Liver (tissue), 9 donors: ENCODE data around the gene MRGPRX2. TPM values are rescaled to one million over a fixed set of nuclear protein-coding genes. Genes with fewer than 3 reads are reported as not detected.

ENCODE experiments used
- DNase-seq: peaks from one replicate; pipeline ENCODE4 v3.0.0-alpha.2; 2017; ENCODE audit warnings: low spot score
- H3K27ac ChIP-seq, 2 donors: one replicate each; pipeline ENCODE4 v1.7.0; 2013; ENCODE audit warnings: inconsistent platforms in 2 of 2, low read length in 2 of 2, control low read depth in 1 of 2, low read depth in 1 of 2, mild to moderate bottlenecking in 1 of 2
- H3K27me3 ChIP-seq, 4 donors: one replicate each; pipeline versions ENCODE4 v1.6.1 to v1.7.0; 2013; ENCODE audit warnings: low read length in 3 of 4, inconsistent platforms in 1 of 4, mild to moderate bottlenecking in 1 of 4, moderate library complexity in 1 of 4; ENCODE audit not compliant: control insufficient read depth in 4 of 4, insufficient read depth in 4 of 4
- H3K36me3 ChIP-seq, 4 donors: one replicate each; pipeline versions ENCODE4 v1.6.1 to v1.7.0; 2013; ENCODE audit warnings: low read length in 3 of 4, mild to moderate bottlenecking in 3 of 4, low read depth in 1 of 4, moderate library complexity in 1 of 4; ENCODE audit not compliant: control insufficient read depth in 4 of 4, insufficient read depth in 3 of 4
- H3K4me1 ChIP-seq, 4 donors: one replicate each; pipeline versions ENCODE4 v1.6.1 to v1.7.0; 2013; ENCODE audit warnings: low read length in 3 of 4, mild to moderate bottlenecking in 3 of 4, moderate library complexity in 1 of 4; ENCODE audit not compliant: control insufficient read depth in 4 of 4, insufficient read depth in 4 of 4
- H3K4me3 ChIP-seq, 3 donors: one replicate each; pipeline versions ENCODE4 v1.6.1 to v1.7.0; 2013; ENCODE audit warnings: low read length in 3 of 3, control low read depth in 1 of 3, low read depth in 1 of 3, mild to moderate bottlenecking in 1 of 3
- H3K9ac ChIP-seq, 2 donors: one replicate each; pipeline ENCODE4 v1.7.0; 2013; ENCODE audit warnings: low read length in 2 of 2, mild to moderate bottlenecking in 2 of 2, moderate library complexity in 2 of 2, control low read depth in 1 of 2, low read depth in 1 of 2
- H3K9me3 ChIP-seq, 4 donors: one replicate each; pipeline versions ENCODE4 v1.6.1 to v1.7.0; 2013; ENCODE audit warnings: low read length in 3 of 4; ENCODE audit not compliant: control insufficient read depth in 4 of 4
- ATF3 ChIP-seq: IDR thresholded peaks from 2 replicates; pipeline ENCODE4 v1.6.1; 2016; ENCODE audit warnings: antibody characterized with exemption
- CTCF ChIP-seq: fragments of 150-350 bp; IDR thresholded peaks from 2 replicates; pipeline ENCODE4 v1.5.1; 2017; ENCODE audit warnings: improper control_type of control experiment, low read depth, low read length; ENCODE audit not compliant: missing input control
- EGR1 ChIP-seq, 2 donors: IDR thresholded peaks; 2 replicates each; pipeline ENCODE4 v1.6.1; 2016 to 2018; ENCODE audit warnings: antibody characterized with exemption in 2 of 2, low read depth in 2 of 2
- FOXA1 ChIP-seq: IDR thresholded peaks from 2 replicates; pipeline ENCODE4 v1.6.1; 2016; ENCODE audit warnings: antibody characterized with exemption
- FOXA2 ChIP-seq: IDR thresholded peaks from 2 replicates; pipeline ENCODE4 v1.6.1; 2016; ENCODE audit warnings: antibody characterized with exemption
- GABPA ChIP-seq, 2 donors: IDR thresholded peaks in 1 of 2; conservative IDR thresholded peaks in 1 of 2; 2 replicates each; pipeline ENCODE4 v1.6.1; 2016; ENCODE audit warnings: antibody characterized with exemption in 2 of 2, mild to moderate bottlenecking in 1 of 2, moderate library complexity in 1 of 2
- HNF4A ChIP-seq, 2 donors: conservative IDR thresholded peaks; 2 replicates each; pipeline ENCODE4 v1.6.1; 2016; ENCODE audit warnings: antibody characterized with exemption in 2 of 2, mild to moderate bottlenecking in 2 of 2
- HNF4G ChIP-seq: IDR thresholded peaks from 2 replicates; pipeline ENCODE4 v1.6.1; 2016; ENCODE audit warnings: antibody characterized with exemption
- JUND ChIP-seq, 2 donors: IDR thresholded peaks; 2 replicates each; pipeline ENCODE4 v1.6.1; 2016; ENCODE audit warnings: antibody characterized with exemption in 2 of 2
- MAX ChIP-seq: IDR thresholded peaks from 2 replicates; pipeline ENCODE4 v1.6.1; 2016; ENCODE audit warnings: antibody characterized with exemption
- NR2F2 ChIP-seq: IDR thresholded peaks from 2 replicates; pipeline ENCODE4 v1.6.1; 2016; ENCODE audit warnings: antibody characterized with exemption
- RAD21 ChIP-seq, 2 donors: IDR thresholded peaks; 2 replicates each; pipeline ENCODE4 v1.6.1; 2016; ENCODE audit warnings: antibody characterized with exemption in 2 of 2, mild to moderate bottlenecking in 2 of 2
- REST ChIP-seq: IDR thresholded peaks from 2 replicates; pipeline ENCODE4 v1.6.1; 2016; ENCODE audit warnings: antibody characterized with exemption, mild to moderate bottlenecking
- RXRA ChIP-seq, 2 donors: IDR thresholded peaks; 2 replicates each; pipeline ENCODE4 v1.6.1; 2017 to 2018; ENCODE audit warnings: antibody characterized with exemption in 2 of 2, mild to moderate bottlenecking in 1 of 2
- SP1 ChIP-seq: IDR thresholded peaks from 2 replicates; pipeline ENCODE4 v1.6.1; 2018; ENCODE audit warnings: antibody characterized with exemption, mild to moderate bottlenecking
- TAF1 ChIP-seq: conservative IDR thresholded peaks from 2 replicates; pipeline ENCODE4 v1.6.1; 2016; ENCODE audit warnings: antibody characterized with exemption, mild to moderate bottlenecking
- YY1 ChIP-seq: IDR thresholded peaks from 2 replicates; pipeline ENCODE4 v1.6.1; 2016; ENCODE audit warnings: antibody characterized with exemption, mild to moderate bottlenecking
- ZBTB33 ChIP-seq: IDR thresholded peaks from 2 replicates; pipeline ENCODE4 v1.6.1; 2016; ENCODE audit warnings: antibody characterized with exemption
- WGBS: extraction: QIAGEN DNeasy Blood & Tissue Kit; methylation state at CpG from one replicate; pipeline ENCODE4 v1.1.7; 2013; 5-methylcytosine and 5-hydroxymethylcytosine counted together
- polyA plus RNA-seq, 2 donors: library from polyadenylated mRNA; stranded (reverse) in 1 of 2; unstranded in 1 of 2; fragments of 200-250 nt in 1 of 2; fragments of >200 nt in 1 of 2; fragmentation: Nextera tagmentation in 1 of 2; extraction: Ambion mirVana in 1 of 2; gene quantifications; one replicate each; pipeline versions ENCODE4 v1.2.1 to v1.2.3, GENCODE V29; 2013 to 2015
- total RNA-seq, 2 donors: library from RNA; depleted of rRNA; stranded (reverse); fragments of >200 nt; gene quantifications; one replicate each; pipeline ENCODE4 v1.2.3, GENCODE V29; 2014
- donor health status: healthy.
- donor health status: healthy.
- donor health status: healthy.
- donor health status: healthy.
- donor health status: healthy.

Gene MRGPRX2
- total and polyA plus RNA-seq, 4 donors = not detected

GRCh38 chr11:19094859-19095258, 34.3 kb upstream of the MRGPRX2 start:
- no peak for TF ChIP-seq CTCF
- TF ChIP-seq TAF1 = no peak
- TF ChIP-seq JUND (IDR thresholded peaks at IDR 0.05) = no peak
- no peak for TF ChIP-seq REST
- no peak for TF ChIP-seq ATF3
- no peak for TF ChIP-seq HNF4G
- no peak for TF ChIP-seq ZBTB33
- no peak for TF ChIP-seq SP1
- no peak for TF ChIP-seq HNF4A (conservative IDR thresholded peaks at IDR 0.05)
- TF ChIP-seq RXRA (IDR thresholded peaks at IDR 0.05) = no peak
- no peak for TF ChIP-seq FOXA2
- no peak for TF ChIP-seq GABPA (IDR thresholded peaks at IDR 0.05 in 1 of 2, conservative IDR thresholded peaks at IDR 0.05 in 1 of 2)
- no peak for TF ChIP-seq MAX
- TF ChIP-seq YY1 = no peak
- no peak for TF ChIP-seq NR2F2
- WGBS = 40% methylated on average over 2 of the region's 2 CpGs
- H3K9me3 ChIP-seq = no peaks in the 10 kb centered on the region
- H3K36me3 ChIP-seq = no peaks in the 10 kb centered on the region
- H3K27ac ChIP-seq = no peak overlapping the region
- no peak overlapping the region for H3K4me3 ChIP-seq
- no peak for DNase-seq
- H3K27me3 ChIP-seq = no peaks in the 10 kb centered on the region
- H3K4me1 ChIP-seq = no peaks in the 10 kb centered on the region
- no peak overlapping the region for H3K9ac ChIP-seq

- Histone ChIP-seq H3K27ac (no peak overlapping the region), H3K4me1 (no peaks in the 10 kb centered on the region), H3K9me3 (no peaks in the 10 kb centered on the region), H3K36me3 (no peaks in the 10 kb centered on the region), H3K9ac (no peak overlapping the region), H3K4me3 (no peak overlapping the region), H3K27me3 (no peaks in the 10 kb centered on the region)
- 36% methylated on average over 4 of the region's 4 CpGs for WGBS
- DNase-seq = no peak
- TF ChIP-seq FOXA2 (no peak), NR2F2 (no peak), RXRA (IDR thresholded peaks at IDR 0.05) (no peak), FOXA1 (no peak), YY1 (no peak), TAF1 (no peak), RAD21 (IDR thresholded peaks at IDR 0.05) (no peak), ATF3 (no peak), GABPA (IDR thresholded peaks at IDR 0.05 in 1 of 2, conservative IDR thresholded peaks at IDR 0.05 in 1 of 2) (no peak), MAX (no peak), ZBTB33 (no peak), SP1 (no peak), CTCF (no peak), JUND (IDR thresholded peaks at IDR 0.05) (no peak), EGR1 (IDR thresholded peaks at IDR 0.05; ENCODE audit: low read depth in 2 of 2) (no peak)
Observed at GRCh38 chr11:19093976-19094375, 33.5 kb upstream of the MRGPRX2 start.
